Measurements from ENCODE around the gene CARF. TPM values are rescaled to one million over a fixed set of nuclear protein-coding genes. Genes with fewer than 3 reads are reported as not detected.
A peak's percentile ranks its signal among the peaks of the same experiment; 100 is the strongest.

Gene CARF
- polyA plus RNA-seq, 3 donors, result 1.1 to 4.6 (median 2.8) TPM

- H3K4me3 ChIP-seq (replicated peaks in 1 of 3; ENCODE audit: low read depth in 2 of 3, low read length in 3 of 3), result no peak overlapping the region
- no peak overlapping the region for H2AFZ ChIP-seq (ENCODE audit: insufficient read depth, low read depth, low read length, poor library complexity, severe bottlenecking)
- no peaks in the 10 kb centered on the region for H3K27me3 ChIP-seq (ENCODE audit: control insufficient read depth in 2 of 2, insufficient read depth in 2 of 2, low read length in 2 of 2)
- H3K36me3 Mint-ChIP-seq, result peaks cover 17 to 25% of the 10 kb centered on the region in 2 donors
- no peaks in the 10 kb centered on the region for H3K79me2 ChIP-seq (ENCODE audit: insufficient read depth, low read length)
- H3K27me3 Mint-ChIP-seq (ENCODE audit: low read depth in 3 of 3), result no peaks in the 10 kb centered on the region
- H3K27ac Mint-ChIP-seq, result peak overlapping the region in 5 of 7 donors; percentile 15 to 65 (median 37)
- intact Hi-C loops (cut with micrococcal nuclease), result loop anchor here in 1 of 2 donors (5.0 kb wide), 1 partner anchor 38 kb away; the partner anchor contains the start of genes CARF and WDR12
- peaks cover 5% of the 10 kb centered on the region for H3K4me1 Mint-ChIP-seq
- H4K20me1 ChIP-seq (ENCODE audit: insufficient read depth, low read length), result no peaks in the 10 kb centered on the region
- H3K4me3 Mint-ChIP-seq, result no peak overlapping the region
- peaks cover 0 to 1% of the 10 kb centered on the region in 2 donors for H3K9me3 ChIP-seq (replicated peaks in 1 of 2; ENCODE audit: control insufficient read depth in 1 of 2, insufficient read depth in 1 of 2, low read length in 2 of 2)
- WGBS (ENCODE audit: insufficient coverage), result no CpG with 5 or more reads among the region's 2 CpGs
- peaks cover 2 to 15% (median 4%) of the 10 kb centered on the region in 7 donors for H3K9me3 Mint-ChIP-seq
- no peak overlapping the region for H3K9ac ChIP-seq (ENCODE audit: insufficient read depth, low read length, poor library complexity, severe bottlenecking)
- peaks cover 3 to 13% of the 10 kb centered on the region in 2 donors for H3K36me3 ChIP-seq (replicated peaks in 1 of 2; ENCODE audit: control insufficient read depth in 1 of 2, insufficient read depth in 2 of 2, low read length in 2 of 2)
- H3K27ac ChIP-seq (ENCODE audit: low read depth in 1 of 2, low read length in 2 of 2), result peak overlapping the region in 1 of 2 donors; percentile 20
- TF ChIP-seq CTCF (IDR thresholded peaks at IDR 0.05), result no peak
- no peak overlapping the region for H3K4me2 ChIP-seq (replicated peaks; ENCODE audit: extremely low read depth, low read length, poor library complexity, severe bottlenecking)
- peak; percentile 79 to 88 (median 87) for DNase-seq
- no peaks in the 10 kb centered on the region for H3K4me1 ChIP-seq (ENCODE audit: control insufficient read depth in 1 of 2, insufficient read depth in 2 of 2, low read length in 2 of 2)
Measured at GRCh38 chr2:202950592-202950991, 38.5 kb downstream of the CARF start.

GRCh38 chr2:202960524-202960923 lies 48.4 kb downstream of the CARF start:
- H3K9me3 ChIP-seq (replicated peaks in 1 of 2; ENCODE audit: control insufficient read depth in 1 of 2, insufficient read depth in 1 of 2, low read length in 2 of 2), result no peaks in the 10 kb centered on the region
- intact Hi-C loops (cut with micrococcal nuclease), result loop anchor here in 1 of 2 donors (5.0 kb wide), 1 partner anchor 52 kb away; the partner anchor contains the start of gene NBEAL1
- peaks cover 28 to 42% of the 10 kb centered on the region in 2 donors for H3K36me3 Mint-ChIP-seq

More at GRCh38 chr2:202960524-202960923, 48.4 kb downstream of the CARF start:
- H4K20me1 ChIP-seq (ENCODE audit: insufficient read depth, low read length), result no peaks in the 10 kb centered on the region
- no peaks in the 10 kb centered on the region for H3K27me3 ChIP-seq (ENCODE audit: control insufficient read depth in 2 of 2, insufficient read depth in 2 of 2, low read length in 2 of 2)
- Mint-ChIP-seq H3K4me1 (no peaks in the 10 kb centered on the region), H3K27me3 (ENCODE audit: low read depth in 3 of 3) (peaks cover 0 to 2% (median 0%) of the 10 kb centered on the region in 3 donors), H3K27ac (no peak overlapping the region), H3K4me3 (no peak overlapping the region), H3K9me3 (peaks cover 0 to 2% (median 0%) of the 10 kb centered on the region in 7 donors)
- H3K27ac ChIP-seq (ENCODE audit: low read depth in 1 of 2, low read length in 2 of 2), result no peak overlapping the region
- TF ChIP-seq CTCF (IDR thresholded peaks at IDR 0.05), result no peak
- no peaks in the 10 kb centered on the region for H3K4me1 ChIP-seq (ENCODE audit: control insufficient read depth in 1 of 2, insufficient read depth in 2 of 2, low read length in 2 of 2)
- no peak overlapping the region for H3K9ac ChIP-seq (ENCODE audit: insufficient read depth, low read length, poor library complexity, severe bottlenecking)
- no peaks in the 10 kb centered on the region for H3K79me2 ChIP-seq (ENCODE audit: insufficient read depth, low read length)
- 100% methylated on average over 1 of the region's 6 CpGs for WGBS (ENCODE audit: insufficient coverage)
- no peak for DNase-seq
- H3K4me2 ChIP-seq (replicated peaks; ENCODE audit: extremely low read depth, low read length, poor library complexity, severe bottlenecking), result no peak overlapping the region
- H3K4me3 ChIP-seq (replicated peaks in 1 of 3; ENCODE audit: low read depth in 2 of 3, low read length in 3 of 3), result no peak overlapping the region
- no peak overlapping the region for H2AFZ ChIP-seq (ENCODE audit: insufficient read depth, low read depth, low read length, poor library complexity, severe bottlenecking)
- peaks cover 2 to 3% of the 10 kb centered on the region in 2 donors for H3K36me3 ChIP-seq (replicated peaks in 1 of 2; ENCODE audit: control insufficient read depth in 1 of 2, insufficient read depth in 2 of 2, low read length in 2 of 2)

Measured in CD14-positive monocyte (primary cell).